Panc1 (cell line): Measurements from ENCODE around the gene UROS.

Experiments used
- CTCF ChIP-seq: fragments of 450-650 bp; IDR thresholded peaks from 2 replicates; pipeline ENCODE4 v1.5.1; 2017; ENCODE audit warnings: mild to moderate bottlenecking
- POLR2AphosphoS5 ChIP-seq: IDR thresholded peaks from 2 replicates; pipeline ENCODE4 v1.6.1; 2012; ENCODE audit warnings: mild to moderate bottlenecking, low read depth, low read length, moderate library complexity

GRCh38 chr10:125817337-125817946 lies 5.6 kb downstream of the UROS start:
- no peak for TF ChIP-seq CTCF
- no peak for TF ChIP-seq POLR2AphosphoS5
